K562 (cell line): Measurements from ENCODE around the gene PGGHG. TPM values are rescaled to one million over a fixed set of nuclear protein-coding genes. Genes with fewer than 3 reads are reported as not detected.
A peak's percentile ranks its signal among the peaks of the same experiment; 100 is the strongest.

ENCODE experiments used
- ARID3B ChIP-seq: fragments of 250-450 bp; sonication (Bioruptor Pico); IDR thresholded peaks from 2 replicates; pipeline ENCODE4 v1.4.0; 2020; ENCODE audit warnings: borderline replicate concordance
- CREB5 ChIP-seq: fragments of 250-450 bp; sonication (Bioruptor Pico); IDR thresholded peaks from 2 replicates; pipeline ENCODE4 v1.5.0; 2020; ENCODE audit warnings: mild to moderate bottlenecking
- EP300 ChIP-seq: IDR thresholded peaks from 2 replicates; pipeline ENCODE4 v1.6.1; 2012; ENCODE audit warnings: low read length, improper control_type of control experiment
- ETV5 ChIP-seq: sonication (generic); formaldehyde crosslinking; IDR thresholded peaks from 2 replicates; pipeline ENCODE4 v1.4.0; 2020; ENCODE audit warnings: low read depth, mild to moderate bottlenecking, missing genetic modification reagents
- ETV6 ChIP-seq, 3 experiments: fragments of 150-350 bp in 1 of 3; sonication (generic) in 1 of 3; formaldehyde crosslinking in 1 of 3; IDR thresholded peaks; 2 replicates each; pipeline versions ENCODE4 v1.6.1 to v1.8.0; 2014 to 2022; ENCODE audit warnings: borderline replicate concordance in 2 of 3, low read depth in 2 of 3, antibody characterized with exemption in 1 of 3, low read length in 1 of 3, mild to moderate bottlenecking in 1 of 3, missing genetic modification reagents in 1 of 3
- GABPA ChIP-seq: fragments of 200-800 bp; sonication (Bioruptor generic); conservative IDR thresholded peaks from 2 replicates; pipeline ENCODE4 v1.6.1; 2016; ENCODE audit warnings: low read depth, missing genetic modification characterization, missing compliant biosample characterization
- GMEB1 ChIP-seq: fragments of 250-450 bp; sonication (Bioruptor Pico); IDR thresholded peaks from 2 replicates; pipeline ENCODE4 v1.4.0; 2020; ENCODE audit warnings: mild to moderate bottlenecking
- HMGN3 ChIP-seq: IDR thresholded peaks from 2 replicates; pipeline ENCODE4 v1.6.1; 2011; ENCODE audit warnings: borderline replicate concordance, low read depth, mild to moderate bottlenecking, mixed read lengths, low read length; ENCODE audit not compliant: insufficient read length; ENCODE audit errors: extremely low read depth
- JUND ChIP-seq, 2 experiments: IDR thresholded peaks; 2 replicates in 1 of 2; 3 replicates in 1 of 2; pipeline ENCODE4 v1.6.1; 2011; ENCODE audit warnings: borderline replicate concordance in 2 of 2, low read depth in 2 of 2, low read length in 2 of 2, improper control_type of control experiment in 1 of 2, missing biosample characterization in 1 of 2, missing genetic modification characterization in 1 of 2, missing genetic modification reagents in 1 of 2
- KAT7 ChIP-seq: sonication (generic); formaldehyde crosslinking; IDR thresholded peaks from 2 replicates; pipeline ENCODE4 v1.8.0; 2022; ENCODE audit warnings: missing genetic modification reagents, mild to moderate bottlenecking, borderline replicate concordance
- KLF6 ChIP-seq: fragments of 250-450 bp; sonication (Bioruptor Pico); IDR thresholded peaks from 2 replicates; pipeline ENCODE4 v1.4.0; 2020; ENCODE audit warnings: mild to moderate bottlenecking, moderate library complexity, borderline replicate concordance
- POLR2G ChIP-seq: fragments of 200-400 bp; formaldehyde crosslinking; IDR thresholded peaks from 2 replicates; pipeline ENCODE4 v1.6.1; 2017; ENCODE audit warnings: low read depth, mild to moderate bottlenecking, antibody characterized with exemption, low read length, moderate library complexity
- TAF9B ChIP-seq: fragments of 450-650 bp; IDR thresholded peaks from 2 replicates; pipeline ENCODE4 v1.6.1; 2018; ENCODE audit warnings: mild to moderate bottlenecking; ENCODE audit not compliant: partially characterized antibody
- TFAP4 ChIP-seq: sonication (generic); formaldehyde crosslinking; IDR thresholded peaks from 2 replicates; pipeline ENCODE4 v1.8.0; 2022; ENCODE audit warnings: missing genetic modification reagents, mild to moderate bottlenecking, moderate library complexity, borderline replicate concordance
- ZBED1 ChIP-seq: IDR thresholded peaks from 2 replicates; pipeline ENCODE4 v1.6.1; 2014
- ZKSCAN1 ChIP-seq: fragments of 150-350 bp; IDR thresholded peaks from 2 replicates; pipeline ENCODE4 v1.6.1; 2016; ENCODE audit warnings: low read depth, low read length
- ZNF395 ChIP-seq: fragments of 200-800 bp; sonication (Bioruptor generic); IDR thresholded peaks from 2 replicates; pipeline ENCODE4 v1.6.1; 2017; ENCODE audit warnings: missing genetic modification characterization, missing compliant biosample characterization
- ZNF507 ChIP-seq: conservative IDR thresholded peaks from 2 replicates; pipeline ENCODE4 v1.6.1; 2017; ENCODE audit warnings: missing genetic modification characterization, missing compliant biosample characterization
- polyA plus RNA-seq, 8 experiments: library from polyadenylated mRNA; depleted of rRNA in 4 of 8; stranded (reverse) in 5 of 8; unstranded in 3 of 8; fragments of >200 nt; fragmentation: Nextera tagmentation in 2 of 8; fragmentation: Illumina TruSeq in 1 of 8; extraction: Ambion mirVana in 2 of 8; extraction: Trizol in 1 of 8; gene quantifications; 2 replicates each; pipeline versions ENCODE4 v1.2.1 to v1.2.3, GENCODE V29; 2011 to 2014; ENCODE audit warnings: inconsistent platforms in 1 of 8, missing spikeins in 1 of 8
- total RNA-seq, 7 experiments: library from RNA; depleted of rRNA in 6 of 7; stranded (reverse); fragments of >200 nt in 6 of 7; fragmentation: Illumina TruSeq in 2 of 7; extraction: Trizol in 2 of 7; gene quantifications; 2 replicates each; pipeline versions ENCODE4 v1.2.1 to v1.2.3, GENCODE V29; 2011 to 2021; ENCODE audit warnings: low replicate concordance in 1 of 7

Gene PGGHG
- total and polyA plus RNA-seq, 9 of the 15 experiments (the other 6 are each of a cell fraction or from before 2014, with no cell fraction given) = 0.38 to 85.1 (median 18.1) TPM

GRCh38 chr11:326842-327580 is 38.1 kb downstream of the PGGHG start (continued):
- TF ChIP-seq ARID3B (CRISPR knock-in tag) = no peak
- peak; percentile 74 for TF ChIP-seq ZNF395 (CRISPR knock-in tag)
- TF ChIP-seq TFAP4 = peak; percentile 32; the same call in 1 of the 2 replicates
- TF ChIP-seq KLF6 (CRISPR knock-in tag) = peak; percentile 7; the same call in 1 of the 2 replicates
- peak; percentile 74 for TF ChIP-seq GABPA (tag)
- peak; percentile 16; the same call in 1 of the 2 replicates for TF ChIP-seq EP300
- TF ChIP-seq HMGN3 = no peak
- TF ChIP-seq ETV6 (IDR thresholded peaks at IDR 0.05; ENCODE audit: borderline replicate concordance in 1 of 2, low read depth in 2 of 2, low read length in 1 of 2) = peak; percentile 28 to 62; a peak in 1 of 4 replicates
- no peak for TF ChIP-seq ETV6 (CRISPR knock-in tag; IDR thresholded peaks at IDR 0.05; ENCODE audit: borderline replicate concordance)
- peak; percentile 9; the same call in 1 of the 2 replicates for TF ChIP-seq GMEB1 (CRISPR knock-in tag)
- no peak; the same call in 1 of the 2 replicates for TF ChIP-seq KAT7
- TF ChIP-seq ETV5 (CRISPR knock-in tag) = no peak
- no peak; the same call in 1 of the 2 replicates for TF ChIP-seq ZBED1
- TF ChIP-seq ZNF507 = no peak
- 0 out of 2 replicates have a peak, but pooled peaks have one; percentile 48 for TF ChIP-seq ZKSCAN1
- peak; percentile 91 for TF ChIP-seq JUND (IDR thresholded peaks at IDR 0.05; ENCODE audit: borderline replicate concordance, low read depth, low read length)
- TF ChIP-seq JUND (tag; IDR thresholded peaks at IDR 0.05; ENCODE audit: borderline replicate concordance, low read depth, low read length) = peak; percentile 78; the same call in 2 of the 3 replicates
- TF ChIP-seq POLR2G = peak; percentile 40; the same call in 1 of the 2 replicates
- no peak for TF ChIP-seq CREB5 (CRISPR knock-in tag)
- peak; percentile 22 for TF ChIP-seq TAF9B
